SU-DHL-6 (cell line): ENCODE data around the gene KCNMB2.

Experiments used
- H2AFZ ChIP-seq: fragments of 200-600 bp; sonication (generic); 2 replicates; pipeline ENCODE4 v1.6.1; 2014; ENCODE audit warnings: low read depth, mild to moderate bottlenecking, moderate library complexity, mixed read lengths, antibody characterized with exemption, low read length; ENCODE audit not compliant: severe bottlenecking
- H3F3A ChIP-seq: fragments of 200-600 bp; shearing (Covaris generic); 2 replicates; pipeline ENCODE4 v1.6.0; 2016; ENCODE audit warnings: antibody characterized with exemption, mild to moderate bottlenecking; ENCODE audit not compliant: insufficient read depth
- H3K27ac ChIP-seq: fragments of 200-600 bp; sonication (generic); 2 replicates; pipeline ENCODE4 v1.5.1; 2016; ENCODE audit warnings: low read depth, mild to moderate bottlenecking, low read length, moderate library complexity, mixed read lengths
- H3K27me3 ChIP-seq: fragments of 200-600 bp; sonication (generic), shearing (Covaris generic); 2 replicates; pipeline ENCODE4 v1.6.0; 2014; ENCODE audit warnings: mild to moderate bottlenecking, low read length
- H3K36me3 ChIP-seq: fragments of 200-600 bp; sonication (generic); 2 replicates; pipeline ENCODE4 v1.6.1; 2014; ENCODE audit warnings: mild to moderate bottlenecking, low read length, mixed read lengths
- H3K4me2 ChIP-seq: fragments of 300-600, 200-600 bp; shearing (Covaris generic), sonication (generic); 2 replicates; pipeline ENCODE4 v1.6.0; 2014; ENCODE audit warnings: low read length, low read depth, mild to moderate bottlenecking; ENCODE audit not compliant: poor library complexity, severe bottlenecking
- H3K4me3 ChIP-seq: fragments of 200-600 bp; sonication (generic); 2 replicates; pipeline ENCODE4 v1.5.1; 2014; ENCODE audit warnings: antibody characterized with exemption, low read length, mild to moderate bottlenecking, mixed read lengths; ENCODE audit not compliant: insufficient read depth, poor library complexity, severe bottlenecking
- H3K79me2 ChIP-seq: fragments of 200-600 bp; sonication (generic); 2 replicates; pipeline ENCODE4 v1.6.1; 2014; ENCODE audit warnings: mild to moderate bottlenecking, low read length, moderate library complexity; ENCODE audit not compliant: insufficient read depth
- H3K9ac ChIP-seq: fragments of 200-600 bp; sonication (generic); 2 replicates; pipeline ENCODE4 v1.7.0; 2014; ENCODE audit warnings: mild to moderate bottlenecking, low read length
- H3K9me2 ChIP-seq: fragments of 200-600 bp; sonication (generic); replicated peaks from 2 replicates; pipeline ENCODE4 v1.6.1; 2014; ENCODE audit warnings: low read length; ENCODE audit not compliant: insufficient read depth
- H3K9me3 ChIP-seq: fragments of 200-600 bp; sonication (generic); 2 replicates; pipeline ENCODE4 v1.6.1; 2014; ENCODE audit warnings: low read length, mixed read lengths; ENCODE audit not compliant: insufficient read depth
- H4K20me1 ChIP-seq: fragments of 200-600 bp; sonication (generic); 2 replicates; pipeline ENCODE4 v1.6.1; 2014; ENCODE audit warnings: low read depth, mild to moderate bottlenecking, antibody characterized with exemption, low read length, moderate library complexity, mixed read lengths
- CTCF ChIP-seq: fragments of 200-600 bp; sonication (generic); IDR thresholded peaks from one replicate; pipeline ENCODE4 v1.5.1; 2017; ENCODE audit warnings: antibody characterized with exemption, mild to moderate bottlenecking, low read length, moderate library complexity; ENCODE audit not compliant: insufficient read depth, poor library complexity, severe bottlenecking
- EZH2phosphoT487 ChIP-seq: fragments of 200-600 bp; sonication (generic), shearing (Covaris generic); conservative IDR thresholded peaks from 2 replicates; pipeline ENCODE4 v1.6.1; 2018; ENCODE audit warnings: mild to moderate bottlenecking, antibody characterized with exemption, low read length, moderate library complexity, mixed read lengths

KCNMB2 gene

GRCh38 chr3:178772746-178773145 is 236.5 kb downstream of the KCNMB2 start:
- H3K4me2 ChIP-seq = no peak overlapping the region
- H3F3A ChIP-seq = no peaks in the 10 kb centered on the region
- H3K36me3 ChIP-seq = no peaks in the 10 kb centered on the region
- no peaks in the 10 kb centered on the region for H3K27me3 ChIP-seq
- H3K9me2 ChIP-seq = no peaks in the 10 kb centered on the region
- H3K9ac ChIP-seq = no peak overlapping the region
- TF ChIP-seq EZH2phosphoT487 (no peak), CTCF (no peak)
- H4K20me1 ChIP-seq = no peaks in the 10 kb centered on the region
- H3K9me3 ChIP-seq = no peaks in the 10 kb centered on the region
- H3K4me3 ChIP-seq = no peak overlapping the region
- H3K27ac ChIP-seq = no peak overlapping the region
- no peak overlapping the region for H2AFZ ChIP-seq
- no peaks in the 10 kb centered on the region for H3K79me2 ChIP-seq

- no peaks in the 10 kb centered on the region for H4K20me1 ChIP-seq
- TF ChIP-seq EZH2phosphoT487 (no peak), CTCF (no peak)
Measured at GRCh38 chr3:178773358-178773757, 237.1 kb downstream of the KCNMB2 start.

GRCh38 chr3:178777718-178778411 is 241.6 kb downstream of the KCNMB2 start:
- Histone ChIP-seq H3K36me3 (no peaks in the 10 kb centered on the region), H3K27me3 (no peaks in the 10 kb centered on the region), H4K20me1 (no peaks in the 10 kb centered on the region), H3K9ac (no peak overlapping the region), H3K4me2 (no peak overlapping the region), H3K9me3 (no peaks in the 10 kb centered on the region), H3K79me2 (no peaks in the 10 kb centered on the region), H3K9me2 (no peaks in the 10 kb centered on the region), H3K4me3 (no peak overlapping the region), H3F3A (no peaks in the 10 kb centered on the region), H3K27ac (no peak overlapping the region), H2AFZ (no peak overlapping the region)
- TF ChIP-seq CTCF (no peak), EZH2phosphoT487 (no peak)

More at GRCh38 chr3:178773358-178773757, 237.1 kb downstream of the KCNMB2 start:
- Histone ChIP-seq H3K27ac (no peak overlapping the region), H3K4me2 (no peak overlapping the region), H3K27me3 (no peaks in the 10 kb centered on the region), H3K9me2 (no peaks in the 10 kb centered on the region), H3K9ac (no peak overlapping the region), H3K9me3 (no peaks in the 10 kb centered on the region), H3K36me3 (no peaks in the 10 kb centered on the region), H3K79me2 (no peaks in the 10 kb centered on the region), H3K4me3 (no peak overlapping the region), H3F3A (no peaks in the 10 kb centered on the region), H2AFZ (no peak overlapping the region)
